ENCODE results near the gene G6PC1.

DNA sequence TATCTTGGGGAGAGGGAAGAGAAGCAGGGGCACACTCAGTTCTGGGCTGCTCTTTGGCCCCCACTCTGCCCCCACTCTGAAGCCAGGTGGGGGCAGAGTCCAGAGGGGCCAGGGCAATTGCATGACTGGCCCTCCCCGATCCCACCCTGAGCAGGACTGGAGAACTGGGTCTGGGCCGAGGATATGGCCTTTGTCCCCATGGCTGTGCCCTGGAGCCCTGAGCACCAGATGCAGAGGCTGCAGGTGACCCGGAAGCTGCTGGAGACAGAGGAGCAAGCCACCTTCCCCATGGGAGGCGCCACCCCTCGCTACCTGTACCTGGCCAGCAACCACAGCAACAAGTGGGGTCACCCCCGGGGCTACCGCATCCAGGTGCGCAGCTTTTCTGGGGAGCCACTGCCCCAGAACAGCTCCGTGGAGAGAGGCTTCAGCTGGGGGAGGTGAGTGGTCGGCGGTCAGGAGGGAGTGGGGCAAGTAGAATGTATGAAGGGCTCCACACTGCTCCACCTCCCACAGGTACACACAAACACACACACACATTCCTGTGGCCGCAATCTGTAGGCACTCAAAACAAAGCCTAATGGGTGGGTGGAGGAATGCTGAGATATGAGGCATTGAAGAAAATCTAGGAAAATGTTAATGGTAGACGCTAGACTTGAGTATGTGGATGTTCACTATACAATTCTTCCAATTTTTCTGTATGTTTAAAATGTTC, 28.2 kb upstream of the G6PC1 start:
- TF ChIP-seq, protein P1, sequence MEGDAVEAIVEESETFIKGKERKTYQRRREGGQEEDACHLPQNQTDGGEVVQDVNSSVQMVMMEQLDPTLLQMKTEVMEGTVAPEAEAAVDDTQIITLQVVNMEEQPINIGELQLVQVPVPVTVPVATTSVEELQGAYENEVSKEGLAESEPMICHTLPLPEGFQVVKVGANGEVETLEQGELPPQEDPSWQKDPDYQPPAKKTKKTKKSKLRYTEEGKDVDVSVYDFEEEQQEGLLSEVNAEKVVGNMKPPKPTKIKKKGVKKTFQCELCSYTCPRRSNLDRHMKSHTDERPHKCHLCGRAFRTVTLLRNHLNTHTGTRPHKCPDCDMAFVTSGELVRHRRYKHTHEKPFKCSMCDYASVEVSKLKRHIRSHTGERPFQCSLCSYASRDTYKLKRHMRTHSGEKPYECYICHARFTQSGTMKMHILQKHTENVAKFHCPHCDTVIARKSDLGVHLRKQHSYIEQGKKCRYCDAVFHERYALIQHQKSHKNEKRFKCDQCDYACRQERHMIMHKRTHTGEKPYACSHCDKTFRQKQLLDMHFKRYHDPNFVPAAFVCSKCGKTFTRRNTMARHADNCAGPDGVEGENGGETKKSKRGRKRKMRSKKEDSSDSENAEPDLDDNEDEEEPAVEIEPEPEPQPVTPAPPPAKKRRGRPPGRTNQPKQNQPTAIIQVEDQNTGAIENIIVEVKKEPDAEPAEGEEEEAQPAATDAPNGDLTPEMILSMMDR (conservative IDR thresholded peaks at IDR 0.05 in 1 of 2, IDR thresholded peaks at IDR 0.05 in 1 of 2; ENCODE audit: extremely low read depth in 1 of 2, insufficient read depth in 1 of 2, low read depth in 1 of 2, low read length in 2 of 2) = no peak
- no peak for TF ChIP-seq EZH2 (IDR thresholded peaks at IDR 0.05; ENCODE audit: borderline replicate concordance, low read length)
